GM12878 (cell line): ENCODE results near the gene IGFBP3. TPM values are rescaled to one million over a fixed set of nuclear protein-coding genes. Genes with fewer than 3 reads are reported as not detected.

ENCODE experiments used
- ATAC-seq: fragments of 200-7000 bp; cut with Tn5 transposase; 3 replicates; pipeline ENCODE4 v1.9.1; 2020; ENCODE audit warnings: mild to moderate bottlenecking, moderate library complexity
- BruUV-seq: library from RNA; stranded (reverse); fragments of 400-500 nt; replicated peaks from 2 replicates; lab custom pipeline; 2021; lab: Mats Ljungman, UMichigan
- CTCF ChIA-PET: fragments of 300-600 bp; sonication (Branson Sonifier 250); formaldehyde crosslinking; extraction: SDS; loops from one replicate; lab custom pipeline; 2021; ENCODE audit warnings: inconsistent platforms; lab: Yijun Ruan, JAX
- POLR2A ChIA-PET: fragments of 350-600 bp; formaldehyde crosslinking; extraction: SDS; loops from one replicate; lab custom pipeline; 2021; ENCODE audit warnings: inconsistent platforms; lab: Charles Lee
- RAD21 ChIA-PET: fragments of 300-600 bp; sonication (Branson Sonifier 250); formaldehyde crosslinking; loops from one replicate; lab custom pipeline; 2023; ENCODE audit warnings: antibody characterized with exemption; ENCODE audit not compliant: unreplicated experiment; lab: Charles Lee
- SMC1A ChIA-PET: fragments of 300-600 bp; sonication (Branson Sonifier 250); formaldehyde crosslinking; loops from one replicate; lab custom pipeline; 2023; ENCODE audit not compliant: unreplicated experiment, uncharacterized antibody; lab: Charles Lee
- DNase-seq: peaks from one replicate; pipeline ENCODE4 v3.0.0-alpha.2; 2011; ENCODE audit warnings: low read depth, low spot score
- FAIRE-seq: peaks from 3 replicates; lab custom pipeline; 2011; peaks lifted over from hg19 to GRCh38; lab: Jason Lieb, UNC
- H2AFZ ChIP-seq: 2 replicates; pipeline ENCODE4 v1.6.0; 2011; ENCODE audit warnings: low read depth, low read length, control low read depth; ENCODE audit not compliant: control insufficient read depth
- H3K27ac ChIP-seq: 2 replicates; pipeline ENCODE4 v1.5.1; 2011; ENCODE audit warnings: control low read depth; ENCODE audit not compliant: control insufficient read depth, insufficient read depth
- H3K27me3 ChIP-seq, 2 experiments: replicated peaks in 1 of 2; 2 replicates each; pipeline versions ENCODE4 v1.6.0 to v1.6.1; 2011; ENCODE audit warnings: low read length in 1 of 2; ENCODE audit not compliant: control insufficient read depth in 2 of 2, insufficient read depth in 2 of 2
- H3K36me3 ChIP-seq, 2 experiments: 2 replicates each; pipeline ENCODE4 v1.5.1; 2011; ENCODE audit warnings: low read length in 1 of 2; ENCODE audit not compliant: control insufficient read depth in 2 of 2, insufficient read depth in 2 of 2
- H3K4me1 ChIP-seq: 2 replicates; pipeline ENCODE4 v1.6.1; 2011; ENCODE audit warnings: mild to moderate bottlenecking, low read length, moderate library complexity, mixed read lengths; ENCODE audit not compliant: control insufficient read depth, insufficient read depth
- H3K4me2 ChIP-seq: 2 replicates; pipeline ENCODE4 v1.6.0; 2011; ENCODE audit warnings: control low read depth; ENCODE audit not compliant: control insufficient read depth, insufficient read depth
- H3K4me3 ChIP-seq: fragments of 200-600 bp; sonication (generic); 2 replicates; pipeline ENCODE4 v1.5.1; 2016
- H3K79me2 ChIP-seq: 2 replicates; pipeline ENCODE4 v1.6.0; 2011; ENCODE audit warnings: low read length; ENCODE audit not compliant: control insufficient read depth, insufficient read depth
- H3K9ac ChIP-seq: 2 replicates; pipeline ENCODE4 v1.8.0; 2011; ENCODE audit warnings: low read length, control low read depth, mixed read lengths; ENCODE audit not compliant: control insufficient read depth, insufficient read depth
- H3K9me3 ChIP-seq: replicated peaks from 3 replicates; pipeline ENCODE4 v1.5.1; 2011; ENCODE audit warnings: mild to moderate bottlenecking, low read length; ENCODE audit not compliant: control insufficient read depth, insufficient read depth
- H4K20me1 ChIP-seq: 2 replicates; pipeline ENCODE4 v1.6.0; 2011; ENCODE audit not compliant: control insufficient read depth, insufficient read depth
- CHD4 ChIP-seq: fragments of 200-600 bp; sonication (generic); IDR thresholded peaks from 2 replicates; pipeline ENCODE4 v1.6.1; 2016; ENCODE audit warnings: mild to moderate bottlenecking
- HDAC6 ChIP-seq: fragments of 200-600 bp; sonication (generic); IDR thresholded peaks from one replicate; pipeline ENCODE4 v1.8.0; 2017; ENCODE audit warnings: antibody characterized with exemption; ENCODE audit not compliant: unreplicated experiment
- IRF4 ChIP-seq: IDR thresholded peaks from 2 replicates; pipeline ENCODE4 v1.6.1; 2011; ENCODE audit warnings: low read depth, low read length
- KAT2A ChIP-seq: conservative IDR thresholded peaks from 2 replicates; pipeline ENCODE4 v1.6.1; 2011; ENCODE audit warnings: low read depth, low read length; ENCODE audit not compliant: control insufficient read depth
- MTA2 ChIP-seq: fragments of 450-650 bp; IDR thresholded peaks from 2 replicates; pipeline ENCODE4 v1.6.1; 2016; ENCODE audit warnings: low read depth, mild to moderate bottlenecking, moderate library complexity
- MXI1 ChIP-seq: fragments of 150-350 bp; IDR thresholded peaks from 2 replicates; pipeline ENCODE4 v1.6.1; 2011; ENCODE audit warnings: low read depth, mild to moderate bottlenecking, inconsistent platforms, low read length, improper control_type of control experiment
- POU2F2 ChIP-seq: IDR thresholded peaks from 3 replicates; pipeline ENCODE4 v1.6.1; 2011; ENCODE audit warnings: low read depth, mild to moderate bottlenecking, low read length, borderline replicate concordance
- RCOR1 ChIP-seq: conservative IDR thresholded peaks from 2 replicates; pipeline ENCODE4 v1.6.1; 2012; ENCODE audit warnings: low read depth, low read length, improper control_type of control experiment
- SMARCA5 ChIP-seq: fragments of 450-650 bp; IDR thresholded peaks from 2 replicates; pipeline ENCODE4 v1.6.1; 2017; ENCODE audit warnings: mild to moderate bottlenecking
- SRF ChIP-seq, 2 experiments: IDR thresholded peaks; 2 replicates each; pipeline ENCODE4 v1.6.1; 2011; ENCODE audit warnings: low read depth in 2 of 2, low read length in 2 of 2, mild to moderate bottlenecking in 1 of 2, moderate library complexity in 1 of 2
- TAF1 ChIP-seq: IDR thresholded peaks from 2 replicates; pipeline ENCODE4 v1.6.1; 2011; ENCODE audit warnings: mild to moderate bottlenecking, low read depth, low read length, borderline replicate concordance
- ZNF217 ChIP-seq: fragments of 450-650 bp; IDR thresholded peaks from 2 replicates; pipeline ENCODE4 v1.6.1; 2017; ENCODE audit warnings: antibody characterized with exemption, mild to moderate bottlenecking
- ZNF24 ChIP-seq: fragments of 450-650 bp; IDR thresholded peaks from 2 replicates; pipeline ENCODE4 v1.6.1; 2017; ENCODE audit warnings: antibody characterized with exemption, mild to moderate bottlenecking
- ZNF384 ChIP-seq: IDR thresholded peaks from 2 replicates; pipeline ENCODE4 v1.6.1; 2012; ENCODE audit warnings: low read depth, mild to moderate bottlenecking, low read length, improper control_type of control experiment, borderline replicate concordance
- WGBS: methylation state at CpG from one replicate; pipeline ENCODE4 v1.1.6; 2016; ENCODE audit warnings: low lambda C conversion rate; ENCODE audit not compliant: insufficient replicate concordance, insufficient coverage; ENCODE audit errors: missing lambda C conversion rate; 5-methylcytosine and 5-hydroxymethylcytosine counted together
- in situ Hi-C: fragments of 300-500 bp; cut with MboI; formaldehyde crosslinking; loops from 9 replicates; pipeline ENCODE4 v1.14.3; 2018; ENCODE audit warnings: mixed read lengths
- intact Hi-C: fragments of 100-400 bp; cut with micrococcal nuclease; formaldehyde crosslinking; loops from one replicate; pipeline ENCODE4 v1.14.2; 2022; ENCODE audit not compliant: unreplicated experiment
- polyA plus RNA-seq, 11 experiments: library from polyadenylated mRNA; depleted of rRNA in 4 of 11; unstranded in 6 of 11; stranded (reverse) in 5 of 11; fragments of >200 nt; fragmentation: Nextera tagmentation in 4 of 11; fragmentation: Illumina TruSeq in 1 of 11; extraction: Ambion mirVana in 4 of 11; extraction: Trizol in 1 of 11; gene quantifications; 1 replicate in 1 of 11; 2 replicates in 10 of 11; pipeline versions ENCODE4 v1.2.1 to v1.2.3, GENCODE V29; 2011 to 2016; ENCODE audit warnings: inconsistent platforms in 2 of 11, missing spikeins in 2 of 11, low read depth in 1 of 11
- total RNA-seq, 4 experiments: library from RNA; depleted of rRNA in 3 of 4; stranded (reverse); fragments of >200 nt in 3 of 4; fragmentation: Illumina TruSeq in 1 of 4; extraction: Trizol in 1 of 4; gene quantifications; 2 replicates each; pipeline versions ENCODE4 v1.2.1 to v1.2.3, GENCODE V29; 2013 to 2021
- TF ChIP-seq, protein P1 (sequence below): fragments of 450-650 bp; IDR thresholded peaks from 2 replicates; pipeline ENCODE4 v1.6.1; 2017; ENCODE audit warnings: mild to moderate bottlenecking, moderate library complexity
- TF ChIP-seq, protein P2 (sequence below): fragments of 450-650 bp; IDR thresholded peaks from 2 replicates; pipeline ENCODE4 v1.6.1; 2018; ENCODE audit warnings: borderline replicate concordance, mild to moderate bottlenecking; ENCODE audit not compliant: partially characterized antibody
- TF ChIP-seq, protein P3 (sequence below): fragments of 150-350 bp; IDR thresholded peaks from 2 replicates; pipeline ENCODE4 v1.6.1; 2016; ENCODE audit warnings: low read depth, low read length

Gene IGFBP3
- total and polyA plus RNA-seq, 10 of the 15 experiments (the other 5 are each of a cell fraction or from before 2014, with no cell fraction given) = 6.0 to 28.0 (median 15.6) TPM

DNA sequence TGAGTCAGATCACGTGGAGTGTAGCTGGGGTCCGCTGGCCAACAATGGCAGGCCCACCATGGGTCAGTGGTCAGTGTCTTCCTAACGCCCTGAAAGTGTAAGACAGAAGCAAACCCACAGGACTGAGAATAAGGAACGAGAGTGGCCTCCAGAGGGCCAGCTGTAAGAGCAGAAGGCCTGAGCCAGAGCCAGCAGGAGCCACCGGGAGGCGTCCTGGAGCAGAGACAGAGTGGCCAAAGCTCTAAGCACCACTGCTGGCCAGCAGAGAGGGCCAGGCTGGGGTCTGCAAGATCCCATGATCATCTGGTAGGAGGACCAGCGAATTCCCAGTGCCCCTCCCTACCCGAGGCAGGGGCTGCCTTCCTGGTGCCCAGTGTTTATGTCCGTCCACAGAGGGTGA is 57.4 kb downstream of the IGFBP3 start:
- Histone ChIP-seq H2AFZ (no peak overlapping the region), H4K20me1 (no peaks in the 10 kb centered on the region), H3K79me2 (no peaks in the 10 kb centered on the region), H3K27me3 (no peaks in the 10 kb centered on the region; a peak in 2 of 4 replicates), H3K4me2 (no peak overlapping the region), H3K9ac (no peak overlapping the region), H3K27ac (no peak overlapping the region), H3K4me1 (no peaks in the 10 kb centered on the region), H3K36me3 (no peaks in the 10 kb centered on the region), H3K4me3 (no peak overlapping the region), H3K9me3 (no peaks in the 10 kb centered on the region)
- ChIA-PET SMC1A (no interaction called here), RAD21 (no interaction called here), CTCF (no interaction called here), POLR2A (no interaction called here)
- intact Hi-C loops = no loop called here
- 11% methylated on average over 9 of the region's 9 CpGs for WGBS
- no peak for TF ChIP-seq KAT2A
- TF ChIP-seq, protein P1, sequence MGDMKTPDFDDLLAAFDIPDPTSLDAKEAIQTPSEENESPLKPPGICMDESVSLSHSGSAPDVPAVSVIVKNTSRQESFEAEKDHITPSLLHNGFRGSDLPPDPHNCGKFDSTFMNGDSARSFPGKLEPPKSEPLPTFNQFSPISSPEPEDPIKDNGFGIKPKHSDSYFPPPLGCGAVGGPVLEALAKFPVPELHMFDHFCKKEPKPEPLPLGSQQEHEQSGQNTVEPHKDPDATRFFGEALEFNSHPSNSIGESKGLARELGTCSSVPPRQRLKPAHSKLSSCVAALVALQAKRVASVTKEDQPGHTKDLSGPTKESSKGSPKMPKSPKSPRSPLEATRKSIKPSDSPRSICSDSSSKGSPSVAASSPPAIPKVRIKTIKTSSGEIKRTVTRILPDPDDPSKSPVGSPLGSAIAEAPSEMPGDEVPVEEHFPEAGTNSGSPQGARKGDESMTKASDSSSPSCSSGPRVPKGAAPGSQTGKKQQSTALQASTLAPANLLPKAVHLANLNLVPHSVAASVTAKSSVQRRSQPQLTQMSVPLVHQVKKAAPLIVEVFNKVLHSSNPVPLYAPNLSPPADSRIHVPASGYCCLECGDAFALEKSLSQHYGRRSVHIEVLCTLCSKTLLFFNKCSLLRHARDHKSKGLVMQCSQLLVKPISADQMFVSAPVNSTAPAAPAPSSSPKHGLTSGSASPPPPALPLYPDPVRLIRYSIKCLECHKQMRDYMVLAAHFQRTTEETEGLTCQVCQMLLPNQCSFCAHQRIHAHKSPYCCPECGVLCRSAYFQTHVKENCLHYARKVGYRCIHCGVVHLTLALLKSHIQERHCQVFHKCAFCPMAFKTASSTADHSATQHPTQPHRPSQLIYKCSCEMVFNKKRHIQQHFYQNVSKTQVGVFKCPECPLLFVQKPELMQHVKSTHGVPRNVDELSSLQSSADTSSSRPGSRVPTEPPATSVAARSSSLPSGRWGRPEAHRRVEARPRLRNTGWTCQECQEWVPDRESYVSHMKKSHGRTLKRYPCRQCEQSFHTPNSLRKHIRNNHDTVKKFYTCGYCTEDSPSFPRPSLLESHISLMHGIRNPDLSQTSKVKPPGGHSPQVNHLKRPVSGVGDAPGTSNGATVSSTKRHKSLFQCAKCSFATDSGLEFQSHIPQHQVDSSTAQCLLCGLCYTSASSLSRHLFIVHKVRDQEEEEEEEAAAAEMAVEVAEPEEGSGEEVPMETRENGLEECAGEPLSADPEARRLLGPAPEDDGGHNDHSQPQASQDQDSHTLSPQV = no peak
- no peak for TF ChIP-seq MXI1
- no peak for TF ChIP-seq ZNF217
- no peak for TF ChIP-seq RCOR1
- no peak for TF ChIP-seq HDAC6
- no peak for TF ChIP-seq MTA2
- TF ChIP-seq SMARCA5 = no peak
- TF ChIP-seq ZNF24 = no peak
- no peak for TF ChIP-seq TAF1
- no peak for TF ChIP-seq IRF4
- TF ChIP-seq ZNF384 = no peak
- TF ChIP-seq POU2F2 = no peak
- no peak for TF ChIP-seq CHD4
- TF ChIP-seq, protein P2, sequence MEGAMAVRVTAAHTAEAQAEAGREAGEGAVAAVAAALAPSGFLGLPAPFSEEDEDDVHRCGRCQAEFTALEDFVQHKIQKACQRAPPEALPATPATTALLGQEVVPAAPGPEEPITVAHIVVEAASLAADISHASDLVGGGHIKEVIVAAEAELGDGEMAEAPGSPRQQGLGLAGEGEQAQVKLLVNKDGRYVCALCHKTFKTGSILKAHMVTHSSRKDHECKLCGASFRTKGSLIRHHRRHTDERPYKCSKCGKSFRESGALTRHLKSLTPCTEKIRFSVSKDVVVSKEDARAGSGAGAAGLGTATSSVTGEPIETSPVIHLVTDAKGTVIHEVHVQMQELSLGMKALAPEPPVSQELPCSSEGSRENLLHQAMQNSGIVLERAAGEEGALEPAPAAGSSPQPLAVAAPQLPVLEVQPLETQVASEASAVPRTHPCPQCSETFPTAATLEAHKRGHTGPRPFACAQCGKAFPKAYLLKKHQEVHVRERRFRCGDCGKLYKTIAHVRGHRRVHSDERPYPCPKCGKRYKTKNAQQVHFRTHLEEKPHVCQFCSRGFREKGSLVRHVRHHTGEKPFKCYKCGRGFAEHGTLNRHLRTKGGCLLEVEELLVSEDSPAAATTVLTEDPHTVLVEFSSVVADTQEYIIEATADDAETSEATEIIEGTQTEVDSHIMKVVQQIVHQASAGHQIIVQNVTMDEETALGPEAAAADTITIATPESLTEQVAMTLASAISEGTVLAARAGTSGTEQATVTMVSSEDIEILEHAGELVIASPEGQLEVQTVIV = no peak
- TF ChIP-seq SRF (IDR thresholded peaks at IDR 0.05; ENCODE audit: low read depth in 2 of 2, low read length in 2 of 2) = no peak
- TF ChIP-seq, protein P3, sequence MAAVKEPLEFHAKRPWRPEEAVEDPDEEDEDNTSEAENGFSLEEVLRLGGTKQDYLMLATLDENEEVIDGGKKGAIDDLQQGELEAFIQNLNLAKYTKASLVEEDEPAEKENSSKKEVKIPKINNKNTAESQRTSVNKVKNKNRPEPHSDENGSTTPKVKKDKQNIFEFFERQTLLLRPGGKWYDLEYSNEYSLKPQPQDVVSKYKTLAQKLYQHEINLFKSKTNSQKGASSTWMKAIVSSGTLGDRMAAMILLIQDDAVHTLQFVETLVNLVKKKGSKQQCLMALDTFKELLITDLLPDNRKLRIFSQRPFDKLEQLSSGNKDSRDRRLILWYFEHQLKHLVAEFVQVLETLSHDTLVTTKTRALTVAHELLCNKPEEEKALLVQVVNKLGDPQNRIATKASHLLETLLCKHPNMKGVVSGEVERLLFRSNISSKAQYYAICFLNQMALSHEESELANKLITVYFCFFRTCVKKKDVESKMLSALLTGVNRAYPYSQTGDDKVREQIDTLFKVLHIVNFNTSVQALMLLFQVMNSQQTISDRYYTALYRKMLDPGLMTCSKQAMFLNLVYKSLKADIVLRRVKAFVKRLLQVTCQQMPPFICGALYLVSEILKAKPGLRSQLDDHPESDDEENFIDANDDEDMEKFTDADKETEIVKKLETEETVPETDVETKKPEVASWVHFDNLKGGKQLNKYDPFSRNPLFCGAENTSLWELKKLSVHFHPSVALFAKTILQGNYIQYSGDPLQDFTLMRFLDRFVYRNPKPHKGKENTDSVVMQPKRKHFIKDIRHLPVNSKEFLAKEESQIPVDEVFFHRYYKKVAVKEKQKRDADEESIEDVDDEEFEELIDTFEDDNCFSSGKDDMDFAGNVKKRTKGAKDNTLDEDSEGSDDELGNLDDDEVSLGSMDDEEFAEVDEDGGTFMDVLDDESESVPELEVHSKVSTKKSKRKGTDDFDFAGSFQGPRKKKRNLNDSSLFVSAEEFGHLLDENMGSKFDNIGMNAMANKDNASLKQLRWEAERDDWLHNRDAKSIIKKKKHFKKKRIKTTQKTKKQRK = no peak
- DNase-seq (no peak), ATAC-seq (no peak), FAIRE-seq (no peak)
- BruUV-seq = no TSS peak
- in situ Hi-C loops = loop anchor here (25.0 kb wide), 1 partner anchor 701 kb away; the partner anchor contains the start of gene RAMP3
